HFFc6 (cell line): ENCODE results near the gene COX18. TPM values are rescaled to one million over a fixed set of nuclear protein-coding genes. Genes with fewer than 3 reads are reported as not detected.

Experiments
- DNase-seq: peaks from one replicate; pipeline ENCODE4 v3.0.0-alpha.2; 2018
- H3K27ac Mint-ChIP-seq: 2 replicates; pipeline ENCODE4 v1.8.0; 2020; ENCODE audit warnings: mild to moderate bottlenecking, mixed read lengths
- H3K27me3 Mint-ChIP-seq: 2 replicates; pipeline ENCODE4 v1.8.0; 2021; ENCODE audit warnings: mild to moderate bottlenecking, moderate library complexity, mixed read lengths; ENCODE audit not compliant: insufficient read depth
- H3K36me3 Mint-ChIP-seq: 2 replicates; pipeline ENCODE4 v1.8.0; 2021; ENCODE audit warnings: low read depth, mixed read lengths
- H3K4me1 Mint-ChIP-seq: 2 replicates; pipeline ENCODE4 v1.8.0; 2020; ENCODE audit warnings: low read depth, mixed read lengths
- H3K4me3 Mint-ChIP-seq: 2 replicates; pipeline ENCODE4 v1.8.0; 2020; ENCODE audit warnings: mild to moderate bottlenecking, moderate library complexity, mixed read lengths
- H3K9me3 Mint-ChIP-seq: 2 replicates; pipeline ENCODE4 v1.8.0; 2020; ENCODE audit warnings: mild to moderate bottlenecking, mixed read lengths
- CTCF ChIP-seq: fragments of 200-600 bp; sonication (generic); IDR thresholded peaks from 2 replicates; pipeline ENCODE4 v1.5.0; 2021; ENCODE audit warnings: antibody characterized with exemption, mild to moderate bottlenecking
- total RNA-seq, 6 experiments: library from RNA; stranded (reverse); fragmentation: NEBNext Ultra II Directional; extraction: Animal tissue kit (Norgen Biotek cat#: 25700); gene quantifications; 2 replicates in 1 of 6; 3 replicates in 5 of 6; pipeline ENCODE4 v1.2.3, GENCODE V29; 2021

COX18 gene
- total RNA-seq, 6 experiments from 2014 or later, result 13.3 to 17.5 (median 14.8) TPM

DNA sequence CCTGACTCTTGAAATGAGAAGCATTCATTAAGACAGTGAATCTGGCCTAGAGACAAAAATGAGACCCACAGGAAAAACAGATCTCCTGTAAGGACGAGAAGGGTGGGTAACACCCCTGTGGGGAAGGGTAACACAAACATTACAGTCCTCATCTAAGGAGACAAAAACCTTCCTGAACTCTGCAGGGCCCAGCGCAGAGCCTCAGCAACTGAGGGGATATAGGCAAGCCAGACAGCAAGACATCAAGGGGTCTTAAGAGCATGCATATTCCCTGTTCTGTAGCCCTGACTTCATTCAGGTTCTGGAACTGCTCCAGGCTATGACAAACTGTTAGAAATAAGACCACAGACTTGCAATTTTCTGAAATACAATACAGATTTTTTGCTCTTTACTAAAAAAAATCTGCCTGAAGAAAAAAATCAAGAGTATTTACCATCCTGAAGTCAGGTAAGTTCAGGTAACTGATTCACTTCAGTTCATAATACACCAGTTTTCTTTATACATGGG is 15.5 kb downstream of the COX18 start:
- Mint-ChIP-seq H3K27ac (no peak overlapping the region), H3K27me3 (no peaks in the 10 kb centered on the region), H3K9me3 (no peaks in the 10 kb centered on the region), H3K4me1 (no peaks in the 10 kb centered on the region), H3K4me3 (no peak overlapping the region), H3K36me3 (peaks cover 23% of the 10 kb centered on the region)
- TF ChIP-seq CTCF, result no peak
- DNase-seq, result no peak

DNA sequence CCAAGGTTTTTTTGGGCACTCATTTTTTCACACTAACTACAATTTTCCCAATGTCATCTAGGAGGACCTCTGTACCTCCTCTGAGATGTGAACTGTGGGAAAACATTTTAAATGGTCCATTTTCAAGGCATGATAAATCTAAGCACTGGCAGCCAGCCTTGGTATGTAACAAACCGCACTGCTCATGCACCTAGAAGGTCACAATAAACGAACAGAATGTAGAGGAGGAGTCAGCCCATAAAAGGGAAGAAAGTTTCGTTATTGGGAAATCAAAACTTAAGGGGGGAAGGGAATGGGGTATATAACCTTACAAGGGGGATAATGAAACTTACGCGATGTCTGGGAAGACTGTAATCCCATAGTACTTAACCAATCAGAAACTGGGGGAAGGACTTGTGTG is 16.4 kb downstream of the COX18 start:
- no peak overlapping the region for H3K27ac Mint-ChIP-seq
- no peak overlapping the region for H3K4me3 Mint-ChIP-seq
- no peak for DNase-seq
- H3K36me3 Mint-ChIP-seq, result peaks cover 18% of the 10 kb centered on the region
- H3K4me1 Mint-ChIP-seq, result no peaks in the 10 kb centered on the region
- H3K9me3 Mint-ChIP-seq, result no peaks in the 10 kb centered on the region
- no peaks in the 10 kb centered on the region for H3K27me3 Mint-ChIP-seq
- no peak for TF ChIP-seq CTCF

DNA sequence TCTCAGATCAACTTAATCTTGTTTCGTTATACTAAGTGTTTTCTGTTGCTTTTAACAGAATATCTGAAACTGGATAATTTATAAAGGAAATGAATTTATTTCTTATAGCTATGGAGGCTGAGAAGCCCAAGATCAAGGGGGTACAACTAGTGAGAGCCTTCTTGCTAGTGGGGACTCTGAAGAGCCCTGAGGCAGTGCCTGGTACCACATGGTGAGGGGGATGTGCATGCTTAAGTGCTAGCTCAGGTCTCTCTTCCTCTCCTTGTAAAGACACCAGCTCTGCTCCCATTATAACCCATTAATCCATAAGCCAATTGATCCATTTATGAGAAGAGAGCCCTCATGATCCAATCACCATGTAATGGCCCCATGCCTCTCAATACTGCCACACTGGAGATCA is 17.9 kb downstream of the COX18 start:
- H3K27ac Mint-ChIP-seq, result no peak overlapping the region
- no peaks in the 10 kb centered on the region for H3K4me1 Mint-ChIP-seq
- H3K36me3 Mint-ChIP-seq, result peaks cover 16% of the 10 kb centered on the region

DNA sequence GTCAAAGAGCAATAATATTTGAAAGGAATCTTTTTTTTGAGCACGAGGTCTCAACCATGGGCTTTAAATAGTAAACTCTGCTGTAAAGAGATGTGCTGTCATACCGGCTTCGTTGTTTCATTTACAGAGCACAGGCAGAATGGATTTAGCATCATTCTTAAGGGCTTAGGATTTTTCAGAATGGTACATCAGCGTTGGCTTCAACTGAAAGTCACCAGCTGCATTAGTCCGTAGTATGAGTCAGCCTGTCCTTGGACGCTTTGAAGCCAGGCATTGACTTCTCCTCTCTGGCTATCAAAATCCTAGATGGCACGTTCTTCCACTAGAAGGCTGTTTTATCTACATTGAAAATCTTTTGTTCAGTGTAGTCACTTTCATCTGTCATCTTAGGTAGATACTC is 23.6 kb downstream of the COX18 start:
- peaks cover 6% of the 10 kb centered on the region; the same call in 1 of the 2 replicates for H3K4me1 Mint-ChIP-seq
- H3K4me3 Mint-ChIP-seq, result no peak overlapping the region
- H3K36me3 Mint-ChIP-seq, result no peaks in the 10 kb centered on the region
- no peaks in the 10 kb centered on the region for H3K9me3 Mint-ChIP-seq
- H3K27ac Mint-ChIP-seq, result no peak overlapping the region
- DNase-seq, result no peak
- TF ChIP-seq CTCF, result no peak
- H3K27me3 Mint-ChIP-seq, result no peaks in the 10 kb centered on the region

More for the DNA sequence above, 17.9 kb downstream of the COX18 start:
- no peak for DNase-seq
- H3K27me3 Mint-ChIP-seq, result no peaks in the 10 kb centered on the region
- no peaks in the 10 kb centered on the region for H3K9me3 Mint-ChIP-seq
- no peak for TF ChIP-seq CTCF
- H3K4me3 Mint-ChIP-seq, result no peak overlapping the region

GRCh38 chr4:73037057-73037456 is 32.5 kb downstream of the COX18 start:
- H3K4me1 Mint-ChIP-seq, result no peaks in the 10 kb centered on the region
- H3K4me3 Mint-ChIP-seq, result no peak overlapping the region
- DNase-seq, result no peak
- peaks cover 8% of the 10 kb centered on the region for H3K27me3 Mint-ChIP-seq
- peaks cover 11% of the 10 kb centered on the region; the same call in 1 of the 2 replicates for H3K36me3 Mint-ChIP-seq
- H3K9me3 Mint-ChIP-seq, result peaks cover 14% of the 10 kb centered on the region
- no peak overlapping the region for H3K27ac Mint-ChIP-seq
- TF ChIP-seq CTCF, result no peak

GRCh38 chr4:73036123-73036522 is 33.4 kb downstream of the COX18 start:
- peaks cover 14% of the 10 kb centered on the region for H3K9me3 Mint-ChIP-seq
- DNase-seq, result no peak
- H3K36me3 Mint-ChIP-seq, result peaks cover 11% of the 10 kb centered on the region; the same call in 1 of the 2 replicates
- no peak overlapping the region for H3K4me3 Mint-ChIP-seq
- no peak for TF ChIP-seq CTCF
- H3K27me3 Mint-ChIP-seq, result peaks cover 8% of the 10 kb centered on the region
- H3K4me1 Mint-ChIP-seq, result no peaks in the 10 kb centered on the region
- no peak overlapping the region for H3K27ac Mint-ChIP-seq
